HG02943 (cell line): ENCODE data around the gene CLCNKA.
"Not testable (repeated sequence)": the region's sequence is repeated elsewhere in the genome, so short reads cannot be mapped to it uniquely, and the experiment has no call there.

ENCODE experiments used
- ATAC-seq: cut with Tn5 transposase; IDR thresholded peaks from one replicate; pipeline ENCODE4 v1.9.1; 2021; ENCODE audit warnings: mild to moderate bottlenecking, low read depth, moderate library complexity; ENCODE audit not compliant: unreplicated experiment

The CLCNKA gene

DNA sequence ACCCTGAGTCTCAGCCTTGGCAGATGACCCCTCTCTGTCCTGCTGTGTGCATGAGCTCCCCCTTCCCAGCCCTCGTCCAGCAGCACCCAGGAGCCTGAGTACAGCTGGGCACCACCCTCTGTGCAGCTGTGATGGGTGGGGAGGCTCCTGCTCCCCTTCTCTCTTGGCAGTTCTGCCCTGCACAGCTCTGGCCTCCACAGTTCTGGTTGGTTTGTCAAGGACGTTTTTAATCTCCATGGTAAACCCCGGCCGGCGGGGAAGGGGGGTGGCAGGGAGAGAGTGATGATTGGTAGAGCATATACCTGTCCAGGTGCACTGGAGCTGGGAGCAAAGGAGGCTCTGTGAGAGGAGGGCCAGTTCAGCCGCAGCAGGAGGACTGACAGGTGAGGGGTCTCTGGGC lies at the start of gene CLCNKA:
Gene CLCNKA, plus strand, starts transcription at position 356 of the 400 bp plus-strand sequence. CDS start 584 bp downstream, outside the sequence.
- no peak for ATAC-seq

DNA sequence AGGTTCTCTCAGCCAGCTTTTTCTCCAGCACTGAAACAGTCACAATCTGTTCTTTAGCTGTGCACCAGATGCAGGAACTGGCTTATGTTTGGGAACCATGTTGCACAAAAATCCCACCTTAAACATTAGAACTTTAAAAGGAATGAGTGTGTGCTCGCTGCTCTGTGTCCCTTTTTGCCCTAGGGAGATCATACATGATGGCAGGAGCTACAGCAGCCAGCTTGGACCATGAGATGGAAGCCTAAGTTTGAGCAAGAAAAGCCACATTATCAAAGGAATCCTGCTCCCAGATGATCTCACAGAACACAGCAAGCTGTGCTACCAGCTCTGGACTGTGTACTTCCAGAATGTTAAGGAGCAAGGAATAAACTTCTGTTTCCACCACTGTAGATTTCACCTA lies 49.4 kb upstream of the CLCNKA start:
- no peak for ATAC-seq

DNA sequence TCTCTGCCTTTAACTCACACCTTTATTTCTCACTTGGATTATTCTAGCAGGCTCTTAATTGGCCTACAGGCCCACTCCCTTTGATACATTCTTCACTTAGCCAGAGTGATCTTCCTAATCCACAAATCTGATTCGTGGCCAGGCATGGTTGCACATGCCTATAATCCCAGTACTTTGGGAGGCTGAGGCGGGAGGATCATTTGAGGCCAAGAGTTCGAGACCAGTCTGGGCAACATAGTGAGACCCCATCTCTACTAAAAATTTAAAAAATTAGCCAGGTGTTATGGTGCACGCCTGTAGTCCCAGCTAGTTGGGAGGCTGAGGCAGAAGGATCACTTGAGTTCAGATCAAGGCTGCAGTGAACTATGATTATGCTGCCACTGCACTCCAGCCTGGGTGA lies 48.1 kb upstream of the CLCNKA start:
- ATAC-seq, result no peak

GRCh38 chr1:15974855-15975254 lies 47.0 kb upstream of the CLCNKA start:
- ATAC-seq, result no peak

DNA sequence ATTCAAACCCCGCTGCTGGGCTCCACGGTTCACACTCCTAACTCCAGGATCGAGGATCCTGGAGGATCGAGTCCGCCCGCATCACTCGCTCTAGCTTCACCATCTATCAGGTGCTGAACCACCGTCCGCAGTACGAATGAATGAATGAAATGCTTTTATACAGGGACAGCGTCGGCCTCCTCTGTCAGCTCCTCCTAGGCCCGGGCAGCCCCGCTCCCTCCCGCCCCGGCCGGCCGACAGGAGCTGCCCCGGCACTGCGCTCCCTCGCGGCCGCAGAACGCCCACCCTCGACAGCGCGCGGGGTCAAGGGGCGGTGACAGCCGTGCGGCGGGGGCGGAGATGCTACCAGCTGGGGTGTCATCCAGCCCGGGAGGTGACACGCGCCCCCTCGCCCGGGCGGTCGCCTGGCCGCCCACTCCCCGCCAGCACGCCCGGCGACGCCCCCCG lies 46.5 kb upstream of the CLCNKA start:
- no peak for ATAC-seq

- no peak for ATAC-seq
These were observed 45.8 kb upstream of the CLCNKA start, which contains the start of gene ZBTB17 for GRCh38 chr1:15975805-15976680. TSS of gene ZBTB17 (minus strand) at chr1:15976101. CDS start at chr1:15948495, 27,606 bp downstream.

GRCh38 chr1:15977947-15978346 lies 43.9 kb upstream of the CLCNKA start:
- ATAC-seq, result not testable (repeated sequence)

- no peak for ATAC-seq
These were observed 40.2 kb upstream of the CLCNKA start for GRCh38 chr1:15981679-15982078.

GRCh38 chr1:15983275-15983674 lies 38.6 kb upstream of the CLCNKA start:
- no peak for ATAC-seq

GRCh38 chr1:15985611-15986297 lies 36.1 kb upstream of the CLCNKA start:
- no peak for ATAC-seq

DNA sequence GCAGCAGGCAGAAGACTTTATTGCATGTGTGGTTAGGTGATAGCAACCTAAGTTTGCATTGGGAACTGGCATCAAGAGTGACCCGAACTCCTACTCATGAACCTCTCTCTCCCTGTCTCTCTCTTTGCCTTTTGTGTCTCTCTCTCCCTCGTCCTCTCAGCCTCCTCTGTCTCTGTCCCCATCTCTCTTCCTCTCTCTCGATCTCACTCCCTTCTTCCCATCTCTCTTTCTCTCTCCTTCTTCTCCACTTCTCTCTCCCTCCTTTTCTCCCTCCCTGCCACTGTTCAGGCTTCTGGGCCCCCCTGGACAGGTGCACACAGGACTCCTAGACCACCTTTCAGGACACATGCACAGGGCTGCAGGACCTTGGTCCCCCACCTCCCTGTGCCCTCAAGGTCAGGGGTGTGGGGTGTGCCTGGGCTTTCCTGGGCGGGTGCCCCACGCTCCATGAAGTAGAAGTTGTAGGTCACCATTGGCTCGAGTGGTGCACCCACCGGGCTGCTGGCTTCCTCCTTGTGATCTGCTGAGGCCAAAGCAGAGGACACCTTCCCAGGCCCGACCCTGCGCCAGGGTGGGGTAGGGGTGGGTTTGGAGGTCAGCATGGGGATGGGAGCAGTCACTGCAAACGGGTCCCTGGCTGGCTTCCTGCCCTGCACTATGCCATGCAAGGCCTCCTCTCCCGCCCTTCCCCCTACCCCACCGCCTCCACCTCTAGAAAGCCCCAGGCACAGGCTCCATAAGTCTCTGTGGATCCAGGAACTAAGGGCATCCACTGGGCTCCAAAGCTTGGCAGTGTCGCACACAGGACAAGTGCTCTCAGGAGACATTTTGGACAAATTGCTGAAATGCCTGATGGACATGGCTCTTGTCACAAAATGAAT lies 32.7 kb upstream of the CLCNKA start:
- ATAC-seq, result no peak

DNA sequence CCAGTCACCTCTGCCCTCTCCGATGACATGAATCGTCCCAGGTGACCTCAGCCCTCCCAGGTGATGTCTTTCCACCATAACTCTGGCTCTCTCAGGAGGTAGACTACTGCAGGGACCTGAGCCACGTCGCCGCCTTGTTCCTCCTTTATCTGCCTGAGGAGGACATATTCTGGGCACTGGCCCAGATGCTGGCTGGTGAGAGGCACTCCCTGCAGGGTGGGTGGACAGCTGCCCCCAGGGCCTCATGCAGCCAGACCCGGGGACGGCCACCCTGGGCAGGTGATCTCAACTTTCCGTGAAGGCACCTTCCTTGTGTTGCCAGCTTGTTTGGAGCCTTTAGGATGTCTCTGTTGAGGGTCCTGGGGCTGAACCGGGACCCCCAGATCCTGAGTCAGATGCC lies 32.1 kb upstream of the CLCNKA start:
- no peak for ATAC-seq

DNA sequence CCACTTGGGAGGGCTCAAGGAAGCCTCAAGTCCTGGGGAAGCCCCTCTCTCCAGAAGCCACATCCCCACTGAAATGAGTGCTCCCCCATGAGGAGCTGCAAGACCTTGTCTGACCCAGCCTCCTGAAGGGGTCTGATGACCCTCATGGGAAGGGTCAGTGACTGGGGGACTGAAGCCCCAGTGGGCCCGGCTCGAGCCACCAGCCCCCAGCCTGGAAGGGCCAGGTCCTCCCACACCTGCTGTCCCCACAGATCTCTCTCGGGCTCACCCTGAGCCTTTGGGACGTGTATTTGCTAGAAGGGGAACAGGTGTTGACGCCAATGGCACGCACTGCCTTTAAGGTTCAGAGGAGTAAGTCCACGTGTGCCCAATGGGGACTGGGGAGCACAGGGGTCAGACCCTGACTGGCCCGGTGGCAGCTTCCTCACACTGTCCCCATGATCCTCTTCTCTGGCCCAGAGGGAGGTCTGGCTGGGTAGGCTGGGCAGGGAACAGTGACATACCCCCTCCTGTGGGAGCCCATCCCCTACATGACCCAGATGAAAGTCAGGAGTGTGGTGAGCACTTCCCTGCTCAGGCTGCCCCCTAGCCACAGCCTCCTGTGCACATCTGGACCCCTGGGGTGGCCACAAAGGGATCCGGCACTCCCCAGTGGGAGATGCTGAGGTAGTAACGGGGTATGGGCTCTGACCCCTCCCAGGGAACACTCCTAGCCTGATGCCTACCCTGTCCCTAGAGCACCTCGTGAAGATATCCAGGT lies 30.2 kb upstream of the CLCNKA start:
- no peak for ATAC-seq

DNA sequence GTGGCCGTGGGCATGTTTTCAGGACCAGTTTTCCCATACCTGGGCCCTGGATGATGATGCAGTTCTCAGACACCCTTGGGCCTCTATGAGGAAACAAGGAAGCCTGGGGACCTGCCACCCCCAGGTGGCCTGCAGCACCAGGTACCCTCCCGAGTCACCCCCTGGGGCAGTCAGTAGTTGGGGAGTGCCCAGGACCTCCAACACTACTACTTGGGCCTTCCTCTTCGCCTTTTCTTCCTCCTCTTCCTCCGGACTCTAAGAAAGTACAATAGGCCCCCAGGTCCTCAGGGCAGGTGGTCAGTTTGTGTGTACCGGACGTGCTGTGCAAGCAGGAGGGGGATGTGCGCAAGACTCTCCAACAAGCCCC lies 29.7 kb upstream of the CLCNKA start:
- no peak for ATAC-seq

GRCh38 chr1:15992582-15993500 lies 29.0 kb upstream of the CLCNKA start:
- ATAC-seq, result no peak

DNA sequence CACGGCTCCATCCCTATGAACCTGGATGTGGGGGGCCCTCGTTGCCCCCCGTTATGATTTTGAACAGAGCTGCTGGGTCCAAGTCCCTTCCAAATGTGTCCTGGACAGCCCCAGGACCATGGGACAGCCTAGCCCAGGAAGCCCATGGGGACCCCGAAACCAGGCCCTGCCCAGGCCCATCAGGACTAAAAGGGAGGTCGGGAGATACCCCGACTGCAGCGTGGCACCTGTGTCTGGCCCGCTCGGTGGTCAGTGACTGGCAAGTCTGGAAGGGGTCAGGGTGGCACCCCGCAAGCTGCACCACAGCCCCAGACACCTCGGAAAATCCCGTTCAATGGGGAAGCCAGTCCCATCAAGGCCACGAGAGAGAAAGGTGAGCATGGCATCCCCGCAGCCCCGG lies 28.2 kb upstream of the CLCNKA start:
- ATAC-seq, result no peak

DNA sequence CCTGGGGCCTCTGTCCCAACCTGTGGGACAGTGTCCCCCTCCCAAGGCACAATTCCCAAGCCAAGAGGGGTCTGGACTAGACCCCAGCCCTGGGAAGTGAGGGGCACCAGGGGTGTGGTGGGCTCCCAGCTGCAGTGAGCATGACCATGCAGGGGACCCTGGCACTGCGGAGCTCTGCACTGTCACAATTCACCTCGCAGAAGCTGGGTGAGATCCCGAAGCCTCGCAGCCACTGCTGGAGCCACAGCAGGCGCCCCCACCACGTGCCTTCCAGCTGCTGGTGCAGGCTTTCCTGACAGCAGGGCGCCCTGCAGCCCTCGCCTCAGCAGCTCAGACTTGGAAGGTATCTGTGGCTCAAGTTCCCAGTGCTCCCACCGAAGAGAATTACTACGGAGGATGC lies 27.8 kb upstream of the CLCNKA start:
- no peak for ATAC-seq

DNA sequence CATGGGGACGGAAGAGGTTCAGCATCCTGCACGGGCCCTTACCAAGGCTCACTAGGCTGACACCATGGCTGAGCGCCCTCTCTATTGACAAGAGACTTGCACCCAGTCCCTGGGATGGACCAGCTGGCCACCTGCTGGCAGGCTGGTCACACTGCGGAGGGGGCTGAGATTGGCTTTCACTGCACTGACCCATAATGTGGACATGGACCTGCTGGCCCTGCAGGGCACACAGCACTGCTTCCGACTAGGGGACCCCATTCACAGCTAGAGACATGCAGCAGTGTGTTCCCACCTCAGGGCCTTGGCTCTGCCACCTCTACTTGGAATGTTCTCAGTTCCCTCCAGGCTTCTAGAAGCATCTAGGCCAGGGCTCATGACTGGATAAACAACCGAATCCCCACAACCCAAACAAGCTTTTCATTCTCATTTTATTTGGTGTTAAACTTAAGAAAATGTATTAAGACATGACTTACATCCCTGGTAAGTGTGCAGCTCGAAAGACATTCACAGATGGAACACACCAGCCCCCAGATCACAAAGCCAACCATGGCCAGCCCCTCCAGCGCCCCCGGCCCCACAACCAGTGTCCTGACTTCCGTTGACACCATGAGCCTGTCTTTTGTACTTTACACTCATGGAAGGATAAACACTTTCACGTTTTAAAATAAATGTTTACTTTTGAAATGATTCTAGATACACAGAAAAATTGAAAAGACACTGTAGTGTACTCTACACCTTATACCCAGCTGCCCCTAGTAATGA lies 27.1 kb upstream of the CLCNKA start:
- ATAC-seq, result no peak
